HG03457 (cell line): Measurements from ENCODE around the gene PCBP2.

ENCODE experiments used
- ATAC-seq: cut with Tn5 transposase; IDR thresholded peaks from one replicate; pipeline ENCODE4 v1.9.1; 2021; ENCODE audit warnings: moderate number of reproducible peaks; ENCODE audit not compliant: unreplicated experiment

The PCBP2 gene

GRCh38 chr12:53492830-53493609 is 41.1 kb downstream of the PCBP2 start:
- ATAC-seq = peak; percentile 61

GRCh38 chr12:53493610-53494391 is 41.9 kb downstream of the PCBP2 start:
- no peak for ATAC-seq

- no peak for ATAC-seq
Measured at GRCh38 chr12:53495903-53496751, 44.2 kb downstream of the PCBP2 start.

- ATAC-seq = no peak
Measured at GRCh38 chr12:53496752-53497032, 44.8 kb downstream of the PCBP2 start.

GRCh38 chr12:53497461-53497860 is 45.6 kb downstream of the PCBP2 start:
- no peak for ATAC-seq

- no peak for ATAC-seq
Measured at GRCh38 chr12:53498235-53498630, 46.3 kb downstream of the PCBP2 start.

GRCh38 chr12:53499266-53500141 is 47.6 kb downstream of the PCBP2 start, which contains the start of gene MAP3K12:
Gene MAP3K12, minus strand, starts transcription at chr12:53499458. Its CDS starts 12,067 bp downstream, at chr12:53487391.
- ATAC-seq = no peak

- ATAC-seq = no peak
Measured at GRCh38 chr12:53500142-53500775, 48.4 kb downstream of the PCBP2 start.

GRCh38 chr12:53500776-53501614 is 49.1 kb downstream of the PCBP2 start, which contains the start of gene TARBP2:
Gene TARBP2, plus strand, starts transcription at chr12:53501283. Its CDS starts 126 bp downstream, at chr12:53501409.
- ATAC-seq = peak; percentile 66

GRCh38 chr12:53501615-53502181 is 49.8 kb downstream of the PCBP2 start:
- ATAC-seq = no peak

GRCh38 chr12:53502331-53502730 is 50.4 kb downstream of the PCBP2 start:
- no peak for ATAC-seq

GRCh38 chr12:53502983-53503728 is 51.3 kb downstream of the PCBP2 start:
- no peak for ATAC-seq

- ATAC-seq = no peak
Measured at GRCh38 chr12:53504004-53504920, 52.4 kb downstream of the PCBP2 start.

- no peak for ATAC-seq
Measured at GRCh38 chr12:53505086-53505485, 53.2 kb downstream of the PCBP2 start.

GRCh38 chr12:53505555-53506449 is 53.9 kb downstream of the PCBP2 start:
- no peak for ATAC-seq

GRCh38 chr12:53506450-53506785 is 54.5 kb downstream of the PCBP2 start:
- ATAC-seq = no peak
